Measurements from ENCODE around the gene ARAP3. TPM values are rescaled to one million over a fixed set of nuclear protein-coding genes. Genes with fewer than 3 reads are reported as not detected.

The ARAP3 gene
- total RNA-seq, 4 donors from 2014 or later: 5.4 to 11.7 (median 8.3) TPM

Other genes with a start within 250 kb of the ARAP3 start
- 10 to 100 TPM; 24.7 to 31.5 (median 27.6) TPM for gene PCDHGC3, start 206.3 kb downstream of the ARAP3 start, total RNA-seq
- 10 to 100 TPM in 1 of 4 donors, 1 to 10 TPM in 3; 2.5 to 10.7 (median 4.8) TPM for gene PCDHGC4, start 197.2 kb downstream of the ARAP3 start, total RNA-seq
- gene PCDHGC5, start 193.1 kb downstream of the ARAP3 start, total RNA-seq: 1 to 10 TPM; 1.8 to 3.4 (median 2.1) TPM
- gene DIAPH1, start 63.2 kb downstream of the ARAP3 start, total RNA-seq: 100 to 1,000 TPM in 1 of 4 donors, 10 to 100 TPM in 3; 82.1 to 103 (median 89.7) TPM
- gene HDAC3, start 45.4 kb downstream of the ARAP3 start, total RNA-seq: 10 to 100 TPM; 44.2 to 62.7 (median 54.6) TPM
- 1 to 10 TPM; 2.4 to 5.7 (median 4.6) TPM for gene RELL2, start 45.2 kb downstream of the ARAP3 start, total RNA-seq
- 10 to 100 TPM; 15.2 to 28.3 (median 22.7) TPM for gene FCHSD1, start 30.8 kb downstream of the ARAP3 start, total RNA-seq
- 10 to 100 TPM; 23.4 to 76.2 (median 37.5) TPM for gene PCDH1, start 196.2 kb upstream of the ARAP3 start, total RNA-seq
- 100 to 1,000 TPM in 1 of 4 donors, 10 to 100 TPM in 3; 68.5 to 130 (median 85.1) TPM for gene DELE1, start 241.6 kb upstream of the ARAP3 start, total RNA-seq